ENCODE results near the gene PKLR.

Gene PKLR

GRCh38 chr1:155325603-155325893 lies 24.3 kb upstream of the PKLR start:
- TF ChIP-seq SIN3A (IDR thresholded peaks at IDR 0.05; ENCODE audit: borderline replicate concordance, insufficient read depth, low read length) (no peak), REST (IDR thresholded peaks at IDR 0.05; ENCODE audit: insufficient read depth in 1 of 2, low read depth in 2 of 2, low read length in 2 of 2) (no peak), POLR2AphosphoS5 (IDR thresholded peaks at IDR 0.05; ENCODE audit: low read depth, low read length) (no peak), TAF1 (IDR thresholded peaks at IDR 0.05; ENCODE audit: borderline replicate concordance, insufficient read depth, low read length) (no peak), FOXP2 (optimal IDR thresholded peaks at IDR 0.05; ENCODE audit: borderline replicate concordance, extremely low read depth, extremely low read length, insufficient read depth) (no peak)

GRCh38 chr1:155324717-155325602 lies 23.7 kb upstream of the PKLR start:
- TF ChIP-seq REST (IDR thresholded peaks at IDR 0.05; ENCODE audit: insufficient read depth in 1 of 2, low read depth in 2 of 2, low read length in 2 of 2) (no peak), SIN3A (IDR thresholded peaks at IDR 0.05; ENCODE audit: borderline replicate concordance, insufficient read depth, low read length) (no peak), FOXP2 (optimal IDR thresholded peaks at IDR 0.05; ENCODE audit: borderline replicate concordance, extremely low read depth, extremely low read length, insufficient read depth) (no peak), TAF1 (IDR thresholded peaks at IDR 0.05; ENCODE audit: borderline replicate concordance, insufficient read depth, low read length) (no peak), POLR2AphosphoS5 (IDR thresholded peaks at IDR 0.05; ENCODE audit: low read depth, low read length) (no peak)

GRCh38 chr1:155324037-155324716 lies 22.9 kb upstream of the PKLR start:
- TF ChIP-seq POLR2AphosphoS5 (IDR thresholded peaks at IDR 0.05; ENCODE audit: low read depth, low read length) (peak; percentile 57), TAF1 (IDR thresholded peaks at IDR 0.05; ENCODE audit: borderline replicate concordance, insufficient read depth, low read length) (no peak), FOXP2 (optimal IDR thresholded peaks at IDR 0.05; ENCODE audit: borderline replicate concordance, extremely low read depth, extremely low read length, insufficient read depth) (no peak), REST (IDR thresholded peaks at IDR 0.05; ENCODE audit: insufficient read depth in 1 of 2, low read depth in 2 of 2, low read length in 2 of 2) (no peak), SIN3A (IDR thresholded peaks at IDR 0.05; ENCODE audit: borderline replicate concordance, insufficient read depth, low read length) (0 out of 2 replicates have a peak, but pooled peaks have one; percentile 22)

GRCh38 chr1:155323729-155324036 lies 22.4 kb upstream of the PKLR start:
- TF ChIP-seq FOXP2 (optimal IDR thresholded peaks at IDR 0.05; ENCODE audit: borderline replicate concordance, extremely low read depth, extremely low read length, insufficient read depth) (no peak), TAF1 (IDR thresholded peaks at IDR 0.05; ENCODE audit: borderline replicate concordance, insufficient read depth, low read length) (0 out of 2 replicates have a peak, but pooled peaks have one; percentile 31)

- TF ChIP-seq REST (IDR thresholded peaks at IDR 0.05; ENCODE audit: insufficient read depth in 1 of 2, low read depth in 2 of 2, low read length in 2 of 2), result 0 out of 4 replicates have a peak, but pooled peaks of 1 of the 2 experiments have one; percentile 12
- TF ChIP-seq SIN3A (IDR thresholded peaks at IDR 0.05; ENCODE audit: borderline replicate concordance, insufficient read depth, low read length), result peak; percentile 8; the same call in 1 of the 2 replicates
- no peak for TF ChIP-seq FOXP2 (optimal IDR thresholded peaks at IDR 0.05; ENCODE audit: borderline replicate concordance, extremely low read depth, extremely low read length, insufficient read depth)
- TF ChIP-seq TAF1 (IDR thresholded peaks at IDR 0.05; ENCODE audit: borderline replicate concordance, insufficient read depth, low read length), result 0 out of 2 replicates have a peak, but pooled peaks have one; percentile 12
- peak; percentile 63; the same call in 1 of the 2 replicates for TF ChIP-seq POLR2AphosphoS5 (IDR thresholded peaks at IDR 0.05; ENCODE audit: low read depth, low read length)
Observed at GRCh38 chr1:155322953-155323728, 21.9 kb upstream of the PKLR start.

All from PFSK-1 (cell line).